Measurements from ENCODE around the gene OTX1. TPM values are rescaled to one million over a fixed set of nuclear protein-coding genes. Genes with fewer than 3 reads are reported as not detected.

OTX1 gene
- total and polyA plus RNA-seq, 2 of the 8 experiments (the other 6 are each of a cell fraction or from before 2014, with no cell fraction given): 0.24 to 3.3 TPM

- TF ChIP-seq, protein P1, sequence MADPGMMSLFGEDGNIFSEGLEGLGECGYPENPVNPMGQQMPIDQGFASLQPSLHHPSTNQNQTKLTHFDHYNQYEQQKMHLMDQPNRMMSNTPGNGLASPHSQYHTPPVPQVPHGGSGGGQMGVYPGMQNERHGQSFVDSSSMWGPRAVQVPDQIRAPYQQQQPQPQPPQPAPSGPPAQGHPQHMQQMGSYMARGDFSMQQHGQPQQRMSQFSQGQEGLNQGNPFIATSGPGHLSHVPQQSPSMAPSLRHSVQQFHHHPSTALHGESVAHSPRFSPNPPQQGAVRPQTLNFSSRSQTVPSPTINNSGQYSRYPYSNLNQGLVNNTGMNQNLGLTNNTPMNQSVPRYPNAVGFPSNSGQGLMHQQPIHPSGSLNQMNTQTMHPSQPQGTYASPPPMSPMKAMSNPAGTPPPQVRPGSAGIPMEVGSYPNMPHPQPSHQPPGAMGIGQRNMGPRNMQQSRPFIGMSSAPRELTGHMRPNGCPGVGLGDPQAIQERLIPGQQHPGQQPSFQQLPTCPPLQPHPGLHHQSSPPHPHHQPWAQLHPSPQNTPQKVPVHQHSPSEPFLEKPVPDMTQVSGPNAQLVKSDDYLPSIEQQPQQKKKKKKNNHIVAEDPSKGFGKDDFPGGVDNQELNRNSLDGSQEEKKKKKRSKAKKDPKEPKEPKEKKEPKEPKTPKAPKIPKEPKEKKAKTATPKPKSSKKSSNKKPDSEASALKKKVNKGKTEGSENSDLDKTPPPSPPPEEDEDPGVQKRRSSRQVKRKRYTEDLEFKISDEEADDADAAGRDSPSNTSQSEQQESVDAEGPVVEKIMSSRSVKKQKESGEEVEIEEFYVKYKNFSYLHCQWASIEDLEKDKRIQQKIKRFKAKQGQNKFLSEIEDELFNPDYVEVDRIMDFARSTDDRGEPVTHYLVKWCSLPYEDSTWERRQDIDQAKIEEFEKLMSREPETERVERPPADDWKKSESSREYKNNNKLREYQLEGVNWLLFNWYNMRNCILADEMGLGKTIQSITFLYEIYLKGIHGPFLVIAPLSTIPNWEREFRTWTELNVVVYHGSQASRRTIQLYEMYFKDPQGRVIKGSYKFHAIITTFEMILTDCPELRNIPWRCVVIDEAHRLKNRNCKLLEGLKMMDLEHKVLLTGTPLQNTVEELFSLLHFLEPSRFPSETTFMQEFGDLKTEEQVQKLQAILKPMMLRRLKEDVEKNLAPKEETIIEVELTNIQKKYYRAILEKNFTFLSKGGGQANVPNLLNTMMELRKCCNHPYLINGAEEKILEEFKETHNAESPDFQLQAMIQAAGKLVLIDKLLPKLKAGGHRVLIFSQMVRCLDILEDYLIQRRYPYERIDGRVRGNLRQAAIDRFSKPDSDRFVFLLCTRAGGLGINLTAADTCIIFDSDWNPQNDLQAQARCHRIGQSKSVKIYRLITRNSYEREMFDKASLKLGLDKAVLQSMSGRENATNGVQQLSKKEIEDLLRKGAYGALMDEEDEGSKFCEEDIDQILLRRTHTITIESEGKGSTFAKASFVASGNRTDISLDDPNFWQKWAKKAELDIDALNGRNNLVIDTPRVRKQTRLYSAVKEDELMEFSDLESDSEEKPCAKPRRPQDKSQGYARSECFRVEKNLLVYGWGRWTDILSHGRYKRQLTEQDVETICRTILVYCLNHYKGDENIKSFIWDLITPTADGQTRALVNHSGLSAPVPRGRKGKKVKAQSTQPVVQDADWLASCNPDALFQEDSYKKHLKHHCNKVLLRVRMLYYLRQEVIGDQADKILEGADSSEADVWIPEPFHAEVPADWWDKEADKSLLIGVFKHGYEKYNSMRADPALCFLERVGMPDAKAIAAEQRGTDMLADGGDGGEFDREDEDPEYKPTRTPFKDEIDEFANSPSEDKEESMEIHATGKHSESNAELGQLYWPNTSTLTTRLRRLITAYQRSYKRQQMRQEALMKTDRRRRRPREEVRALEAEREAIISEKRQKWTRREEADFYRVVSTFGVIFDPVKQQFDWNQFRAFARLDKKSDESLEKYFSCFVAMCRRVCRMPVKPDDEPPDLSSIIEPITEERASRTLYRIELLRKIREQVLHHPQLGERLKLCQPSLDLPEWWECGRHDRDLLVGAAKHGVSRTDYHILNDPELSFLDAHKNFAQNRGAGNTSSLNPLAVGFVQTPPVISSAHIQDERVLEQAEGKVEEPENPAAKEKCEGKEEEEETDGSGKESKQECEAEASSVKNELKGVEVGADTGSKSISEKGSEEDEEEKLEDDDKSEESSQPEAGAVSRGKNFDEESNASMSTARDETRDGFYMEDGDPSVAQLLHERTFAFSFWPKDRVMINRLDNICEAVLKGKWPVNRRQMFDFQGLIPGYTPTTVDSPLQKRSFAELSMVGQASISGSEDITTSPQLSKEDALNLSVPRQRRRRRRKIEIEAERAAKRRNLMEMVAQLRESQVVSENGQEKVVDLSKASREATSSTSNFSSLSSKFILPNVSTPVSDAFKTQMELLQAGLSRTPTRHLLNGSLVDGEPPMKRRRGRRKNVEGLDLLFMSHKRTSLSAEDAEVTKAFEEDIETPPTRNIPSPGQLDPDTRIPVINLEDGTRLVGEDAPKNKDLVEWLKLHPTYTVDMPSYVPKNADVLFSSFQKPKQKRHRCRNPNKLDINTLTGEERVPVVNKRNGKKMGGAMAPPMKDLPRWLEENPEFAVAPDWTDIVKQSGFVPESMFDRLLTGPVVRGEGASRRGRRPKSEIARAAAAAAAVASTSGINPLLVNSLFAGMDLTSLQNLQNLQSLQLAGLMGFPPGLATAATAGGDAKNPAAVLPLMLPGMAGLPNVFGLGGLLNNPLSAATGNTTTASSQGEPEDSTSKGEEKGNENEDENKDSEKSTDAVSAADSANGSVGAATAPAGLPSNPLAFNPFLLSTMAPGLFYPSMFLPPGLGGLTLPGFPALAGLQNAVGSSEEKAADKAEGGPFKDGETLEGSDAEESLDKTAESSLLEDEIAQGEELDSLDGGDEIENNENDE (IDR thresholded peaks at IDR 0.05; ENCODE audit: insufficient replicate concordance, low read length): no peak
- TF ChIP-seq RBBP5 (IDR thresholded peaks at IDR 0.05; ENCODE audit: borderline replicate concordance, low read depth, low read length) (peak; percentile 50; the same call in 1 of the 2 replicates), BCL11A (IDR thresholded peaks at IDR 0.05; ENCODE audit: low read depth in 2 of 2, low read length in 2 of 2) (no peak)
Measured at GRCh38 chr2:63051042-63051794, 588 bp downstream of the OTX1 start (continued).

Measured in H1 (cell line).